Pancreas (tissue), 10 donors: ENCODE measurements around the gene FILIP1. TPM values are rescaled to one million over a fixed set of nuclear protein-coding genes. Genes with fewer than 3 reads are reported as not detected.
"Not testable (repeated sequence)": the region's sequence is repeated elsewhere in the genome, so short reads cannot be mapped to it uniquely, and the experiment has no call there.

Source experiments
- ATAC-seq, 4 donors: fragments of 200-7000 bp; cut with Tn5 transposase; one replicate each; pipeline versions ENCODE4 v1.8.0 to v1.9.1; 2020; ENCODE audit warnings: mild to moderate bottlenecking in 4 of 4, moderate library complexity in 4 of 4
- DNase-seq, 6 donors: peaks; one replicate each; pipeline ENCODE4 v3.0.0-alpha.2; 2020
- FAIRE-seq: peaks from 2 replicates; lab custom pipeline; 2012; peaks lifted over from hg19 to GRCh38; lab: Jason Lieb, UNC
- H3K27ac ChIP-seq, 4 donors: fragments of 200-600 bp; sonication (generic); 1 replicate in 3 of 4; 2 replicates in 1 of 4; pipeline versions ENCODE4 v1.5.0 to v1.8.0; 2020
- H3K27me3 ChIP-seq, 4 donors: fragments of 200-600 bp; one replicate each; pipeline ENCODE4 v1.8.0; 2021
- H3K36me3 ChIP-seq, 3 donors: fragments of 200-600 bp; sonication (generic) in 1 of 3; one replicate each; pipeline versions ENCODE4 v1.5.0 to v1.8.0; 2020 to 2021
- H3K4me1 ChIP-seq, 3 donors: fragments of 200-600 bp; one replicate each; pipeline ENCODE4 v1.8.0; 2021
- H3K4me3 ChIP-seq, 4 donors: fragments of 200-600 bp; sonication (generic) in 2 of 4; one replicate each; pipeline versions ENCODE4 v1.5.0 to v1.8.0; 2020 to 2021
- H3K9me3 ChIP-seq, 4 donors: fragments of 200-600 bp; one replicate each; pipeline ENCODE4 v1.8.0; 2021
- WGBS, 2 donors: extraction: QIAGEN DNeasy Blood & Tissue Kit; methylation state at CpG; one replicate each; pipeline ENCODE4 v1.1.7; 2013; 5-methylcytosine and 5-hydroxymethylcytosine counted together
- intact Hi-C, 3 donors: fragments of 100-400 bp; cut with DNase I; formaldehyde crosslinking; loops; one replicate each; pipeline versions ENCODE4 v1.11.1 to v1.14.2; 2022
- polyA plus RNA-seq, 2 donors: library from polyadenylated mRNA; stranded (reverse); fragments of 200-250 nt; gene quantifications; one replicate each; pipeline ENCODE4 v1.2.3, GENCODE V29; 2013
- total RNA-seq, 6 donors: library from RNA; stranded (reverse); fragmentation: NEBNext Ultra II Directional in 4 of 6; extraction: Animal tissue kit (Norgen Biotek cat#: 25700) in 4 of 6; gene quantifications; one replicate each; pipeline versions ENCODE4 v1.2.1 to v1.2.4, GENCODE V29; 2021 to 2023
- TF ChIP-seq, protein P1 (sequence below), 4 donors: fragments of 200-600 bp; sonication (generic) in 3 of 4; IDR thresholded peaks; one replicate each; pipeline versions ENCODE4 v1.5.0 to v1.8.0; 2021; ENCODE audit warnings: antibody characterized with exemption in 4 of 4
- donor health status: healthy with polysubstance abuse.
- donor health status: DM: no; HTN: no; CAD: no; lungs with moderate emphysema.
- donor health status: DM: no; HTN: no; CAD: no.
- donor health status: control.
- donor health status: control.
- donor health status: Bipolar disorder and iron deficiency.
- donor health status: DM: yes; HTN: yes; CAD: no.
- donor health status: DM: no; HTN: no; CAD: no.
- donor health status: DM: no; HTN: no; CAD: no.
- donor health status: DM: yes; HTN: yes; CAD: no.

The FILIP1 gene
- total and polyA plus RNA-seq, 8 donors: 0.33 to 3.6 (median 1.5) TPM

GRCh38 chr6:75450903-75451302 lies 42.7 kb downstream of the FILIP1 start:
- intact Hi-C loops: no loop called here
- Histone ChIP-seq H3K27ac (no peak overlapping the region), H3K4me1 (no peaks in the 10 kb centered on the region), H3K36me3 (no peaks in the 10 kb centered on the region), H3K27me3 (no peaks in the 10 kb centered on the region), H3K9me3 (no peaks in the 10 kb centered on the region), H3K4me3 (no peak overlapping the region)
- FAIRE-seq (no peak), DNase-seq (no peak), ATAC-seq (no peak)
- WGBS, 2 donors: 96 to 97% methylated on average over 3 of the region's 3 CpGs
- TF ChIP-seq, protein P1, sequence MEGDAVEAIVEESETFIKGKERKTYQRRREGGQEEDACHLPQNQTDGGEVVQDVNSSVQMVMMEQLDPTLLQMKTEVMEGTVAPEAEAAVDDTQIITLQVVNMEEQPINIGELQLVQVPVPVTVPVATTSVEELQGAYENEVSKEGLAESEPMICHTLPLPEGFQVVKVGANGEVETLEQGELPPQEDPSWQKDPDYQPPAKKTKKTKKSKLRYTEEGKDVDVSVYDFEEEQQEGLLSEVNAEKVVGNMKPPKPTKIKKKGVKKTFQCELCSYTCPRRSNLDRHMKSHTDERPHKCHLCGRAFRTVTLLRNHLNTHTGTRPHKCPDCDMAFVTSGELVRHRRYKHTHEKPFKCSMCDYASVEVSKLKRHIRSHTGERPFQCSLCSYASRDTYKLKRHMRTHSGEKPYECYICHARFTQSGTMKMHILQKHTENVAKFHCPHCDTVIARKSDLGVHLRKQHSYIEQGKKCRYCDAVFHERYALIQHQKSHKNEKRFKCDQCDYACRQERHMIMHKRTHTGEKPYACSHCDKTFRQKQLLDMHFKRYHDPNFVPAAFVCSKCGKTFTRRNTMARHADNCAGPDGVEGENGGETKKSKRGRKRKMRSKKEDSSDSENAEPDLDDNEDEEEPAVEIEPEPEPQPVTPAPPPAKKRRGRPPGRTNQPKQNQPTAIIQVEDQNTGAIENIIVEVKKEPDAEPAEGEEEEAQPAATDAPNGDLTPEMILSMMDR (IDR thresholded peaks at IDR 0.05): no peak

- Histone ChIP-seq H3K9me3 (no peaks in the 10 kb centered on the region), H3K27me3 (no peaks in the 10 kb centered on the region), H3K36me3 (no peaks in the 10 kb centered on the region), H3K4me1 (no peaks in the 10 kb centered on the region), H3K4me3 (no peak overlapping the region), H3K27ac (no peak overlapping the region)
- intact Hi-C loops: no loop called here
- FAIRE-seq: no peak
- DNase-seq: no peak
- WGBS, 2 donors: 84 to 92% methylated on average over 5 of the region's 5 CpGs
- TF ChIP-seq, protein P1 (IDR thresholded peaks at IDR 0.05): no peak
- no peak for ATAC-seq
Measured at GRCh38 chr6:75449630-75450206, 43.9 kb downstream of the FILIP1 start.

GRCh38 chr6:75446241-75446880 lies 47.2 kb downstream of the FILIP1 start:
- TF ChIP-seq, protein P1 (IDR thresholded peaks at IDR 0.05): no peak
- Histone ChIP-seq H3K4me1 (no peaks in the 10 kb centered on the region), H3K27ac (no peak overlapping the region), H3K9me3 (no peaks in the 10 kb centered on the region), H3K36me3 (no peaks in the 10 kb centered on the region), H3K4me3 (no peak overlapping the region), H3K27me3 (no peaks in the 10 kb centered on the region)
- WGBS, 2 donors: 55 to 66% methylated on average over 4 of the region's 4 CpGs
- DNase-seq (no peak), ATAC-seq (no peak), FAIRE-seq (no peak)
- intact Hi-C loops: no loop called here

GRCh38 chr6:75445738-75446137 lies 47.9 kb downstream of the FILIP1 start:
- Histone ChIP-seq H3K4me1 (no peaks in the 10 kb centered on the region), H3K27ac (no peak overlapping the region), H3K36me3 (no peaks in the 10 kb centered on the region), H3K27me3 (no peaks in the 10 kb centered on the region), H3K4me3 (no peak overlapping the region), H3K9me3 (no peaks in the 10 kb centered on the region)
- TF ChIP-seq, protein P1 (IDR thresholded peaks at IDR 0.05): no peak
- DNase-seq (no peak), FAIRE-seq (peak; percentile 13), ATAC-seq (no peak)
- intact Hi-C loops: no loop called here

GRCh38 chr6:75444899-75445298 lies 48.7 kb downstream of the FILIP1 start:
- no peaks in the 10 kb centered on the region for H3K4me1 ChIP-seq
- WGBS, 2 donors: 62 to 75% methylated on average over 2 of the region's 2 CpGs

GRCh38 chr6:75441883-75442282 lies 51.7 kb downstream of the FILIP1 start:
- H3K27ac ChIP-seq, H3K4me1 ChIP-seq, FAIRE-seq, ATAC-seq, H3K9me3 ChIP-seq, H3K27me3 ChIP-seq, H3K4me3 ChIP-seq, intact Hi-C loops, H3K36me3 ChIP-seq: not testable (repeated sequence)
- WGBS, 2 donors: 95 to 97% methylated on average over 14 to 29 of the region's 29 CpGs
- DNase-seq: peak in 2 of 6 donors; percentile 11 to 44

More at GRCh38 chr6:75444899-75445298, 48.7 kb downstream of the FILIP1 start:
- TF ChIP-seq, protein P1 (IDR thresholded peaks at IDR 0.05): no peak
- intact Hi-C loops: no loop called here
- ATAC-seq (no peak), FAIRE-seq (no peak), DNase-seq (no peak)
- Histone ChIP-seq H3K4me3 (no peak overlapping the region), H3K9me3 (no peaks in the 10 kb centered on the region), H3K27ac (no peak overlapping the region), H3K27me3 (no peaks in the 10 kb centered on the region), H3K36me3 (no peaks in the 10 kb centered on the region)

DNA sequence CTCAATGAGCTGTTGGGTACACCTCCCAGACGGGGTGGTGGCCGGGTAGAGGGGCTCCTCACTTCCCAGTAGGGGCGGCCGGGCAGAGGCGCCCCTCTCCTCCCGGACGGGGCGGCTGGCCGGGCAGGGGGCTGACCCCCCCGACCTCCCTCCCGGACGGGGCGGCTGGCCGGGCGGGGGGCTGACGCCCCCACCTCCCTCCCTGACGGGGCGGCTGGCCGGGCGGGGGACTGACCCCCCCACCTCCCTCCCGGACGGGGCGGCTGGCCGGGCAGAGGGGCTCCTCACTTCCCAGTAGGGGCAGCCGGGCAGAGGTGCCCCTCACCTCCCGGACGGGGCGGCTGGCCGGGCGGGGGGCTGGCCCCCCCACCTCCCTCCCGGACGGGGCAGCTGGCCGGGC lies 52.1 kb downstream of the FILIP1 start:
- ATAC-seq, FAIRE-seq, H3K4me3 ChIP-seq, intact Hi-C loops, H3K27ac ChIP-seq, H3K4me1 ChIP-seq, H3K9me3 ChIP-seq, H3K27me3 ChIP-seq, H3K36me3 ChIP-seq: not testable (repeated sequence)
- WGBS, 2 donors: 91 to 97% methylated on average over 18 to 30 of the region's 33 CpGs
- peak in 1 of 6 donors; percentile 16 for DNase-seq
